ENCODE results near the gene CRMP1. TPM values are rescaled to one million over a fixed set of nuclear protein-coding genes. Genes with fewer than 3 reads are reported as not detected.

The CRMP1 gene
- total and polyA plus RNA-seq, 9 of the 15 experiments (the other 6 are each of a cell fraction or from before 2014, with no cell fraction given): 0.03 to 0.04 TPM; not detected in 7

DNA sequence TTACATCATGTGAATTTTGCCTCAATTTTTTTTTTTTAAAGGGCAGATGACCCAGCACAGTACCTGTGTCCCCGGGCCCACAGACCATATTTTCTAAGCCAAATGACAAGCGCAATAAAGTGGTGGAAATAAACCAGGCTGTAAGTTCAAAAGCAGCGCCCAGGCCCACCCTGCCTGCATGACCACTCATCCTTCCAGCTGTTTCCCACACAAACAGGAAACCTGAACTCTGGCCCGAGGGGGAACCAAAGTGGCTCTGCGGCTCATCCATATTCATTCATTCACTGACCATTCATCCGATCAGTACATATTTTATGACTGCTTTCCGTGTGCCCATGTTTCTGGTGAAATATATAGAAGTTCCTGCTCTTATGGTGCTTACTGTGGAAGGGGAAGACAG lies 33.7 kb upstream of the CRMP1 start:
- FAIRE-seq (no peak), ATAC-seq (no peak), DNase-seq (ENCODE audit: extremely low read depth in 1 of 4, low spot score in 3 of 4) (no peak)
- H3K79me2 ChIP-seq (ENCODE audit: control insufficient read depth, insufficient read depth, low read length): no peaks in the 10 kb centered on the region
- H3K36me3 ChIP-seq (ENCODE audit: control insufficient read depth, insufficient read depth, low read length): no peaks in the 10 kb centered on the region
- WGBS (ENCODE audit: insufficient coverage, low coverage, missing lambda C conversion rate): 0% methylated on average over 7 of the region's 7 CpGs
- no peak overlapping the region for H2AFZ ChIP-seq (ENCODE audit: low read depth, low read length)
- BruUV-seq (replicated peaks): no TSS peak
- in situ Hi-C loops (cut with MboI) (no loop called here), intact Hi-C loops (cut with micrococcal nuclease) (no loop called here)
- no peak overlapping the region for H3K4me3 ChIP-seq
- H4K20me1 ChIP-seq (replicated peaks; ENCODE audit: control insufficient read depth, insufficient read depth, low read length): no peaks in the 10 kb centered on the region
- H3K9me1 ChIP-seq (ENCODE audit: control insufficient read depth, insufficient read depth, low read length): no peaks in the 10 kb centered on the region
- CTCF ChIA-PET (ENCODE audit: low intra/inter-chr PET ratio): no interaction called here
- no peak overlapping the region for H3K27ac ChIP-seq (ENCODE audit: extremely low read depth, low read depth, low read length)
- H3K27me3 ChIP-seq (ENCODE audit: control insufficient read depth in 2 of 2, insufficient read depth in 2 of 2, low read length in 2 of 2): peaks cover 5 to 28% of the 10 kb centered on the region in 2 experiments; a peak in 3 of 5 replicates
- no peak overlapping the region for H3K9ac ChIP-seq (ENCODE audit: insufficient read depth in 1 of 2, low read depth in 2 of 2, low read length in 2 of 2)
- no peaks in the 10 kb centered on the region for H3K9me3 ChIP-seq (replicated peaks; ENCODE audit: control insufficient read depth, insufficient read depth, low read depth, low read length)
- TF ChIP-seq VEZF1 (CRISPR knock-in tag; IDR thresholded peaks at IDR 0.05) (no peak), ZBTB1 (CRISPR knock-in tag; IDR thresholded peaks at IDR 0.05; ENCODE audit: borderline replicate concordance, low read depth) (no peak), LEF1 (IDR thresholded peaks at IDR 0.05) (no peak), PHTF2 (CRISPR knock-in tag; IDR thresholded peaks at IDR 0.05) (no peak), ETV6 (IDR thresholded peaks at IDR 0.05; ENCODE audit: borderline replicate concordance in 1 of 2, low read depth in 2 of 2, low read length in 1 of 2) (no peak), ETV6 (CRISPR knock-in tag; IDR thresholded peaks at IDR 0.05; ENCODE audit: borderline replicate concordance) (no peak), HNRNPH1 (optimal IDR thresholded peaks at IDR 0.05; ENCODE audit: low read depth, low read length) (no peak), ZNF780A (CRISPR knock-in tag; IDR thresholded peaks at IDR 0.05) (no peak), HLTF (IDR thresholded peaks at IDR 0.05) (no peak), TCF3 (CRISPR knock-in tag; IDR thresholded peaks at IDR 0.05) (no peak), GTF2F1 (IDR thresholded peaks at IDR 0.05; ENCODE audit: low read depth, low read length) (no peak)
- POLR2A ChIA-PET: interaction anchor here (0.8 to 1.3 kb wide), 2 partner anchors 9 kb away, joined by 3 read pairs; no protein-coding TSS in a partner anchor
- no peaks in the 10 kb centered on the region for H3K4me1 ChIP-seq (replicated peaks in 1 of 2; ENCODE audit: control insufficient read depth in 2 of 2, insufficient read depth in 2 of 2, low read length in 2 of 2)
- no peak overlapping the region for H3K4me2 ChIP-seq (ENCODE audit: insufficient read depth, low read length)
